Ovary (tissue), 9 donors: ENCODE data around the gene FAM219A. TPM values are rescaled to one million over a fixed set of nuclear protein-coding genes. Genes with fewer than 3 reads are reported as not detected.

Experiments used
- DNase-seq, 5 donors: peaks; one replicate each; pipeline ENCODE4 v3.0.0-alpha.2; 2019 to 2020
- H3K27ac ChIP-seq, 2 donors: fragments of 200-600 bp; one replicate each; pipeline versions ENCODE4 v1.5.1 to v1.8.0; 2019 to 2022
- H3K27me3 ChIP-seq: fragments of 200-600 bp; one replicate; pipeline ENCODE4 v1.8.0; 2022
- H3K36me3 ChIP-seq: fragments of 200-600 bp; sonication (generic); one replicate; pipeline ENCODE4 v1.5.1; 2019
- H3K4me1 ChIP-seq: one replicate; pipeline ENCODE4 v1.8.1; 2013; ENCODE audit warnings: mild to moderate bottlenecking, moderate library complexity; ENCODE audit not compliant: insufficient read depth
- H3K4me3 ChIP-seq: fragments of 200-600 bp; sonication (generic); one replicate; pipeline ENCODE4 v1.5.1; 2017
- H3K9me3 ChIP-seq, 2 donors: fragments of 200-600 bp in 1 of 2; sonication (generic) in 1 of 2; one replicate each; pipeline versions ENCODE4 v1.5.1 to v1.8.1; 2013 to 2019; ENCODE audit warnings: mild to moderate bottlenecking in 1 of 2, moderate library complexity in 1 of 2
- CTCF ChIP-seq, 3 donors: fragments of 450-650 bp in 2 of 3; fragments of 200-600 bp in 1 of 3; IDR thresholded peaks; one replicate each; pipeline versions ENCODE4 v1.5.1 to v1.8.0; 2016 to 2022; ENCODE audit warnings: antibody characterized with exemption in 3 of 3, mild to moderate bottlenecking in 1 of 3
- EP300 ChIP-seq: sonication (generic); formaldehyde crosslinking; IDR thresholded peaks from one replicate; pipeline ENCODE4 v1.6.1; 2017; ENCODE audit warnings: antibody characterized with exemption
- POLR2A ChIP-seq: fragments of 450-650 bp; IDR thresholded peaks from one replicate; pipeline ENCODE4 v1.6.1; 2017; ENCODE audit warnings: antibody characterized with exemption, mild to moderate bottlenecking, moderate library complexity
- WGBS, 3 donors: extraction: QIAGEN DNeasy Blood & Tissue Kit in 1 of 3; methylation state at CpG; one replicate each; pipeline versions ENCODE4 v1.1.5 to v1.1.7; 2013 to 2017; 5-methylcytosine and 5-hydroxymethylcytosine counted together
- intact Hi-C, 4 donors: fragments of 100-400 bp; cut with DNase I; formaldehyde crosslinking; loops; one replicate each; pipeline versions ENCODE4 v1.11.0 to v1.15.1; 2022 to 2023
- polyA plus RNA-seq, 2 donors: library from polyadenylated mRNA; stranded (reverse); fragments of 200-250 nt in 1 of 2; fragments of 350-450 nt in 1 of 2; fragmentation: Illumina TruSeq in 1 of 2; extraction: RNeasy Lipid Tissue Mini Kit (QIAGEN cat#74804) in 1 of 2; gene quantifications; one replicate each; pipeline ENCODE4 v1.2.3, GENCODE V29; 2013 to 2014
- total RNA-seq, 7 donors: library from RNA; depleted of rRNA in 2 of 7; stranded (reverse); fragments of >200 nt in 2 of 7; fragmentation: NEBNext Ultra II Directional in 3 of 7; extraction: Animal tissue kit (Norgen Biotek cat#: 25700) in 3 of 7; gene quantifications; one replicate each; pipeline versions ENCODE4 v1.1.0 to v1.2.4, GENCODE V29; 2016 to 2023
- donor health status: DM: no; HTN: no; CAD: no; lungs with moderate emphysema.
- donor health status: DM: no; HTN: no; CAD: no.
- donor health status: Bipolar disorder and iron deficiency.
- donor health status: DM: yes; HTN: yes; CAD: no.
- donor health status: DM: no; HTN: no; CAD: no.
- donor health status: DM: yes; HTN: yes; CAD: no.

FAM219A gene
- total and polyA plus RNA-seq, 9 donors: 5.2 to 24.7 (median 15.2) TPM

GRCh38 chr9:34405719-34406118, 52.7 kb downstream of the FAM219A start:
- 69 to 81% (median 81%) methylated on average over 7 of the region's 7 CpGs for WGBS, 3 donors
- Histone ChIP-seq H3K4me3 (no peak overlapping the region), H3K27ac (no peak overlapping the region), H3K9me3 (no peaks in the 10 kb centered on the region), H3K27me3 (no peaks in the 10 kb centered on the region), H3K4me1 (no peaks in the 10 kb centered on the region), H3K36me3 (no peaks in the 10 kb centered on the region)
- no peak for TF ChIP-seq EP300
- TF ChIP-seq CTCF (IDR thresholded peaks at IDR 0.05): no peak
- TF ChIP-seq POLR2A: no peak
- DNase-seq: no peak
- intact Hi-C loops: loop anchor here in 3 of 4 donors (2.0 to 10.0 kb wide), 5 partner anchors 95 to 199 kb away; no protein-coding TSS in a partner anchor

- Histone ChIP-seq H3K9me3 (no peaks in the 10 kb centered on the region), H3K27ac (no peak overlapping the region), H3K4me3 (no peak overlapping the region), H3K36me3 (no peaks in the 10 kb centered on the region), H3K27me3 (no peaks in the 10 kb centered on the region), H3K4me1 (no peaks in the 10 kb centered on the region)
- TF ChIP-seq EP300: no peak
- TF ChIP-seq CTCF (IDR thresholded peaks at IDR 0.05): peak; percentile 66 to 88 (median 75)
- intact Hi-C loops: loop anchor here (2.0 to 10.0 kb wide), 5 partner anchors 97 to 201 kb away; no protein-coding TSS in a partner anchor
- DNase-seq: peak; percentile 51 to 77 (median 69)
Measured at GRCh38 chr9:34403554-34404380, 54.6 kb downstream of the FAM219A start.

- H3K4me3 ChIP-seq: no peak overlapping the region
- no peak for DNase-seq
- 81 to 84% (median 83%) methylated on average over 40 of the region's 40 CpGs for WGBS, 3 donors
- TF ChIP-seq CTCF (IDR thresholded peaks at IDR 0.05) (no peak), POLR2A (no peak), EP300 (no peak)
- no peaks in the 10 kb centered on the region for H3K9me3 ChIP-seq
- no peak overlapping the region for H3K27ac ChIP-seq
- H3K27me3 ChIP-seq: no peaks in the 10 kb centered on the region
- H3K4me1 ChIP-seq: no peaks in the 10 kb centered on the region
- intact Hi-C loops: loop anchor here in 3 of 4 donors (5.0 to 10.0 kb wide), 4 partner anchors 101 to 204 kb away; no protein-coding TSS in a partner anchor
- H3K36me3 ChIP-seq: no peaks in the 10 kb centered on the region
Measured at GRCh38 chr9:34400686-34401602, 57.4 kb downstream of the FAM219A start.

- Histone ChIP-seq H3K9me3 (no peaks in the 10 kb centered on the region), H3K4me3 (no peak overlapping the region), H3K27ac (no peak overlapping the region), H3K4me1 (no peaks in the 10 kb centered on the region), H3K36me3 (no peaks in the 10 kb centered on the region), H3K27me3 (no peaks in the 10 kb centered on the region)
- no peak for TF ChIP-seq POLR2A
- intact Hi-C loops: loop anchor here in 3 of 4 donors (5.0 to 10.0 kb wide), 4 partner anchors 102 to 205 kb away; no protein-coding TSS in a partner anchor
- DNase-seq: no peak
- 63 to 71% (median 70%) methylated on average over 12 of the region's 12 CpGs for WGBS, 3 donors
Measured at GRCh38 chr9:34400275-34400674, 58.1 kb downstream of the FAM219A start.
